ENCODE data around the gene TNFRSF1A. TPM values are rescaled to one million over a fixed set of nuclear protein-coding genes. Genes with fewer than 3 reads are reported as not detected.

TNFRSF1A gene
- total RNA-seq, 2 donors from 2014 or later: 62.9 to 176 TPM

GRCh38 chr12:6337958-6338433 is 3.9 kb downstream of the TNFRSF1A start:
- TF ChIP-seq CTCF (IDR thresholded peaks at IDR 0.05): no peak
- Histone ChIP-seq H3K27me3 (no peaks in the 10 kb centered on the region), H3K4me1 (peaks cover 0 to 80% of the 10 kb centered on the region in 2 donors), H3K9me3 (no peaks in the 10 kb centered on the region), H3K36me3 (peaks cover 21% of the 10 kb centered on the region), H3K4me3 (peak overlapping the region; percentile 76 to 95), H3K27ac (peak overlapping the region; percentile 98)
- DNase-seq (ENCODE audit: low spot score): no peak

- H3K36me3 ChIP-seq: peaks cover 30% of the 10 kb centered on the region
- no peaks in the 10 kb centered on the region for H3K27me3 ChIP-seq
- no peaks in the 10 kb centered on the region for H3K9me3 ChIP-seq
- no peak for DNase-seq (ENCODE audit: low spot score)
- H3K27ac ChIP-seq: peak overlapping the region; percentile 98
- peaks cover 0 to 76% of the 10 kb centered on the region in 2 donors for H3K4me1 ChIP-seq
- H3K4me3 ChIP-seq: peak overlapping the region; percentile 76 to 95
- TF ChIP-seq CTCF (IDR thresholded peaks at IDR 0.05): no peak
Measured at GRCh38 chr12:6336889-6337853, 4.7 kb downstream of the TNFRSF1A start.

DNA sequence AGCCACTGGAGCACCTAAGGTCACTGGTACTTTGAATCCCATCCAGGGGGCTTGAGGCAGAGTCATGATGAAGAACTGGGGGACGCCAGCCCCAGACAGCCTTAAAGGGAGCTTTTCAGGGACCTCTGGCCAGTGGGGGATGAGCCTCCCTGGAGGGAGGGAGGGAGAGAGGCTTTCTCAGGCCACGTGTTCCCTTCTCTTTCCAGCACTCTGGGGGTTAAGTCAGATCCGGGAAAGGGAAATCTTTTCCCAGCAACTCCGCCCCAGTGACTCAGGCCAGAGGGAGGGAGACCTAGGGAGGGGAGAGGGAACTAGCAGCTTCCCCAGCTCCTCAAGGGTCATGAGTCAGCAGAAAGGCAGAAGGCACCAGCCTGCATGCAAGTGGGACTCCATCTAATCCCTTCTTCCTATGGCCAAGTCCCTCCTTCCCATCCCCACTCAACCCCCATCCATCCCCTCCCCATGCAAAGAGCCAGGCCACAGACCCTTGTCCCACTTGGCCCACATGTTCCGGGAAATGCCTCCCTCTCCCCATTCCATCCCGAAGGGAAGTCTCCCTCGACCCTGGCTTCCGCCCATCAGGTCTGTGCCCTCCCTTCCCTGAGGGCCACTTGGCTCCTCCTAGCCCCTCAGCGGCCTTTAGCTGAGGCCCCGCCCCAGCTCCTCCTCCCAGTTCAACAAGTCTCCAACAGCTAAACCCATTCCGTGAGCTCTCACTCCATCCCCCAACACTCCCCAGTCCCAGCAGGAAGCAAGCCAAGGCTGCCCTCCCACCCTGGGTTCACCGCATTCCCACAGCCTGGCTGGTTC is 5.6 kb downstream of the TNFRSF1A start:
- Histone ChIP-seq H3K27me3 (no peaks in the 10 kb centered on the region), H3K27ac (peak overlapping the region; percentile 98), H3K36me3 (peaks cover 39% of the 10 kb centered on the region), H3K4me1 (peaks cover 0 to 77% of the 10 kb centered on the region in 2 donors), H3K4me3 (peak overlapping the region; percentile 37 to 95), H3K9me3 (no peaks in the 10 kb centered on the region)
- TF ChIP-seq CTCF (IDR thresholded peaks at IDR 0.05): no peak
- peak; percentile 96 for DNase-seq (ENCODE audit: low spot score)

DNA sequence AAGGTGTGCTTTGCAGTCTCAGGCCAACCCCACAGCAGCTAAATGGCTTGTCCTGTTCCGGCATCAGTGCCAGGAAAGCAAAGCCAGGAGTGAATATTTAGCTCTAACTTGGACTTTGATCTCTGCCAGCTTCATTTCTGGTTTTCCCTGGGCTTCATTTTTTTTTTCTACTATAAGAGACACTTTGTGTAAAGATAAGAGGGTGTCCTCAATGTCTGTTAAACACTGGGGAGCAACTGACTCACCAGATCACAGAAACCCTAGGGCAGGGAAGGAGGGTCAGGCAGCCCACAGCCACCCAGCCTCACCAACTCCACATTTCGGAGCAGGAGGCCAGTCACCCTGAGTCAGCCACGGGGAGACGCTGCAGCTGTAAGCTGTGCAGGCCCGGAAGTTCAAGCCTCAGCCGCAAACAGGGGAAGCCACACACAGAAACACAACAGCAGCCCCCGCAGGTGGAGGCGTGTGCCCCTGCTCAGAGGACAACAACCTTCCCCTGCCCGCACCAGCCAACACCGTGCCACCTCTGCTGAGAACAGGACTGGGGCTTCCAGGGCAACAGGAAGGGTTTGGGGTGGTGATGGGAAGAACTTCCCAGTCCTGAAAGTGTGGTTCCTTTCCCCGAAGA is 6.3 kb downstream of the TNFRSF1A start:
- Histone ChIP-seq H3K9me3 (no peaks in the 10 kb centered on the region), H3K4me1 (peaks cover 0 to 77% of the 10 kb centered on the region in 2 donors), H3K4me3 (peak overlapping the region; percentile 37 to 95), H3K27ac (peak overlapping the region; percentile 98), H3K36me3 (peaks cover 46% of the 10 kb centered on the region), H3K27me3 (no peaks in the 10 kb centered on the region)
- peak; percentile 86 for DNase-seq (ENCODE audit: low spot score)
- peak in 1 of 2 donors; percentile 76 for TF ChIP-seq CTCF (IDR thresholded peaks at IDR 0.05)

DNA sequence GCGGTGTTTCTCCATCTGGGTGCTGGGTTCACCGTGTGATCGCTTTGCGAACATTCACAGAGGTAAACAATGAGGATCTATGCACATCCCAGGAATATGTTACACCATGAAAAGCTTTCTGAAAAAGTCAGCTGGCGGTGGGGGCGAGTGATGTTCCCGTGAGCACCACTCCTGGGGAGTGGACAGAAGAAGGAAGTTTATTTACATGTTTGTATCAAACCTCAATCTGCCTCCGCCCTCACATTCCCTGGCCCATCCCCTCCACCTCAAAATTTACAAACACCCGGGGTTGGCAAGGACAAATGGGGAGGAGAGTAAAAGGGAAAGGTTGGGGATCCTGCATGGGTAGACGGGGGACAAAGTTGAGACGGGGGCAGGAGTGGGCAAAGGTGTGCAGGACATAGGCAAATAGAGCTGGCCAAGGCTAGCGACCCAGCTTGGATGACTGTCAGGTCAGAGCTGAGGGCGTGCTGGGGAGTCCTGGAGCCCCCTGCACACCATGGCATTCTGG is 6.9 kb downstream of the TNFRSF1A start:
- TF ChIP-seq CTCF (IDR thresholded peaks at IDR 0.05): no peak

More for the DNA sequence above, 6.9 kb downstream of the TNFRSF1A start:
- no peak for DNase-seq (ENCODE audit: low spot score)
- H3K4me3 ChIP-seq: peak overlapping the region; percentile 37 to 95
- peaks cover 51% of the 10 kb centered on the region for H3K36me3 ChIP-seq
- H3K4me1 ChIP-seq: peaks cover 0 to 77% of the 10 kb centered on the region in 2 donors
- H3K27ac ChIP-seq: peak overlapping the region; percentile 98
- no peaks in the 10 kb centered on the region for H3K27me3 ChIP-seq
- H3K9me3 ChIP-seq: no peaks in the 10 kb centered on the region
